HepG2 (cell line): ENCODE measurements around the gene CYP2W1. TPM values are rescaled to one million over a fixed set of nuclear protein-coding genes. Genes with fewer than 3 reads are reported as not detected.
A peak's percentile ranks its signal among the peaks of the same experiment; 100 is the strongest.

Source experiments
- ATF1 ChIP-seq: IDR thresholded peaks from 2 replicates; pipeline ENCODE4 v1.6.1; 2016; ENCODE audit warnings: mild to moderate bottlenecking, control low read depth
- BHLHE40 ChIP-seq: IDR thresholded peaks from 2 replicates; pipeline ENCODE4 v1.6.1; 2011; ENCODE audit warnings: low read length, improper control_type of control experiment
- CHD4 ChIP-seq: fragments of 200-600 bp; sonication (generic); IDR thresholded peaks from 2 replicates; pipeline ENCODE4 v1.7.0; 2017; ENCODE audit warnings: mild to moderate bottlenecking, low read length, borderline replicate concordance
- GTF2F1 ChIP-seq: fragments of 150-350 bp; IDR thresholded peaks from 2 replicates; pipeline ENCODE4 v1.6.1; 2014; ENCODE audit warnings: low read length
- HMG20B ChIP-seq: conservative IDR thresholded peaks from 2 replicates; pipeline ENCODE4 v1.6.1; 2016; ENCODE audit warnings: missing genetic modification reagents, missing compliant biosample characterization
- HNRNPUL1 ChIP-seq: fragments of 200-400 bp; formaldehyde crosslinking; IDR thresholded peaks from 2 replicates; pipeline ENCODE4 v1.6.1; 2017; ENCODE audit warnings: low read depth, mild to moderate bottlenecking, low read length, moderate library complexity
- KMT2B ChIP-seq: IDR thresholded peaks from 2 replicates; pipeline ENCODE4 v1.6.1; 2016; ENCODE audit warnings: missing genetic modification reagents, missing compliant biosample characterization
- NONO ChIP-seq, 2 experiments: fragments of 450-650 bp in 1 of 2; sonication (generic) in 1 of 2; formaldehyde crosslinking in 1 of 2; IDR thresholded peaks in 1 of 2; conservative IDR thresholded peaks in 1 of 2; 2 replicates each; pipeline versions ENCODE4 v1.6.1 to v1.8.0; 2017 to 2022; ENCODE audit warnings: mild to moderate bottlenecking in 1 of 2, missing genetic modification reagents in 1 of 2, moderate library complexity in 1 of 2
- NR3C1 ChIP-seq: sonication (generic); formaldehyde crosslinking; IDR thresholded peaks from 2 replicates; pipeline ENCODE4 v1.4.0; 2020; ENCODE audit warnings: missing genetic modification reagents
- SP1 ChIP-seq, 2 experiments: fragments of 450-650 bp in 1 of 2; sonication (generic) in 1 of 2; formaldehyde crosslinking in 1 of 2; IDR thresholded peaks; 2 replicates each; pipeline versions ENCODE4 v1.4.0 to v1.6.1; 2016 to 2020; ENCODE audit warnings: missing genetic modification reagents in 1 of 2
- ZMAT5 ChIP-seq: sonication (generic); formaldehyde crosslinking; IDR thresholded peaks from 2 replicates; pipeline ENCODE4 v1.5.0; 2020; ENCODE audit warnings: mild to moderate bottlenecking, low read depth, missing genetic modification reagents, borderline replicate concordance
- ZNF33B ChIP-seq: sonication (generic); formaldehyde crosslinking; IDR thresholded peaks from 2 replicates; pipeline ENCODE4 v1.5.1; 2020; ENCODE audit warnings: mild to moderate bottlenecking, missing genetic modification reagents
- ZNF350 ChIP-seq: sonication (generic); formaldehyde crosslinking; IDR thresholded peaks from 2 replicates; pipeline ENCODE4 v1.4.0; 2020; ENCODE audit warnings: mild to moderate bottlenecking, low read depth, missing genetic modification reagents, borderline replicate concordance
- ZNF557 ChIP-seq: sonication (generic); formaldehyde crosslinking; IDR thresholded peaks from 2 replicates; pipeline ENCODE4 v1.4.0; 2020; ENCODE audit warnings: missing genetic modification reagents
- ZNF672 ChIP-seq: sonication (generic); formaldehyde crosslinking; IDR thresholded peaks from 2 replicates; pipeline ENCODE4 v1.8.1; 2022; ENCODE audit warnings: missing genetic modification reagents
- ZNF788 ChIP-seq: sonication (generic); formaldehyde crosslinking; IDR thresholded peaks from 2 replicates; pipeline ENCODE4 v1.5.0; 2020; ENCODE audit warnings: mild to moderate bottlenecking, missing genetic modification reagents, borderline replicate concordance
- polyA plus RNA-seq, 8 experiments: library from polyadenylated mRNA; depleted of rRNA in 3 of 8; stranded (reverse) in 7 of 8; unstranded in 1 of 8; fragments of >200 nt; fragmentation: Illumina TruSeq in 4 of 8; extraction: Trizol in 4 of 8; gene quantifications; 2 replicates each; pipeline versions ENCODE4 v1.2.1 to v1.2.3, GENCODE V29; 2011 to 2016; ENCODE audit warnings: low read depth in 4 of 8, missing spikeins in 1 of 8, mixed read lengths in 1 of 8; ENCODE audit not compliant: insufficient read depth in 1 of 8
- total RNA-seq, 5 experiments: library from RNA; depleted of rRNA; stranded (reverse); fragments of >200 nt; fragmentation: Illumina TruSeq; extraction: Trizol; gene quantifications; 2 replicates each; pipeline ENCODE4 v1.2.3, GENCODE V29; 2016; ENCODE audit warnings: low read depth in 1 of 5
- TF ChIP-seq, protein P1 (sequence below): sonication (generic); formaldehyde crosslinking; IDR thresholded peaks from 2 replicates; pipeline ENCODE4 v1.8.0; 2022; ENCODE audit warnings: missing genetic modification reagents, mild to moderate bottlenecking, moderate library complexity, borderline replicate concordance
- TF ChIP-seq, protein P2 (sequence below): sonication (generic); formaldehyde crosslinking; IDR thresholded peaks from 2 replicates; pipeline ENCODE4 v1.4.0; 2020; ENCODE audit warnings: missing genetic modification reagents, mild to moderate bottlenecking, borderline replicate concordance
- TF ChIP-seq, protein P3 (sequence below): sonication (generic); formaldehyde crosslinking; IDR thresholded peaks from 2 replicates; pipeline ENCODE4 v1.8.0; 2023; ENCODE audit warnings: mild to moderate bottlenecking, missing genetic modification reagents
- TF ChIP-seq, protein P4 (sequence below): IDR thresholded peaks from 2 replicates; pipeline ENCODE4 v1.6.1; 2016; ENCODE audit warnings: missing biosample characterization, missing genetic modification reagents, low read depth

Gene CYP2W1
- total and polyA plus RNA-seq, 2 of the 13 experiments (the other 11 are each of a cell fraction or from before 2014, with no cell fraction given), result 19.5 to 31.7 TPM

DNA sequence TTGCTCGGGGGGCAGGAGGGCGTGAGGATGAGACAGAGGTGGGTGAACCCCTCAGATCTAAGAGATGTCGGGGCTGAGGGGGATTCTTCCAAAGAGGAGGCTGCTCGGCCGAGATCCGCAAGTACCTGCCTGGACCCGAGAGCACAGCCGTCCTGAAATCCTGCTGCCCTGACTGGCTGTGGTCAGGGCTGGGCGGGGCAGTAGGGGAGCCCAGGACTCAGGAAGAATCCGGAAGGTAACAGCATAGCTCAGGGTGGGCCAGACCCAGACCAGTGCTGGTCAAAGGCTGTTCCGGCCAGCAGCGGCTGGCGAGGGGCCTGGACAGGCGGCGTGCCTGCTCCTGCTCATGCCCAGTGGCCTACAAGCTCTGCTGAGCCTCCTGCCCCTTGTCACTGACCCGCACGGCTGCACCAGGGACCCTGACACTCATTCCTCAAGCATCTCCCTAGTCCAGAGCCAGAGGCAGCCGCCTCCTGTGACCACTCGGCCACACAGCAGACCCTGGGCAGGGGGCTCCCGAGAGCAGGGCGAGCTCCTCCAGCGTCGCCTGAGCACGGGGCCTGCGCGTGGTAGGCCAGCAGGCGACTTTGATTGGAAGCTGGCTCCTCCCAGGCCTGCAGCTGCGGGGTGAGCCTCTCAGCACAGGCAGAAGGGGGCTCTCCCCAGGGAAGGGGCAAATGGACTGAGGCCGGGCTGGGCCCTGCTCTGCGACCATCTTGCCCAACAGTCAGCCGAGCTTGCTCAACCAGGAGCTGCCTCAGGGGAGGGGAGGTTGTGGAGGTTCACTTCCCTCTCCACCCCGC is 25.4 kb upstream of the CYP2W1 start (continued):
- TF ChIP-seq ZNF33B (CRISPR knock-in tag), result peak; percentile 76; the same call in 1 of the 2 replicates
- peak; percentile 46; the same call in 1 of the 2 replicates for TF ChIP-seq KMT2B (CRISPR knock-in tag)
- TF ChIP-seq, protein P1, sequence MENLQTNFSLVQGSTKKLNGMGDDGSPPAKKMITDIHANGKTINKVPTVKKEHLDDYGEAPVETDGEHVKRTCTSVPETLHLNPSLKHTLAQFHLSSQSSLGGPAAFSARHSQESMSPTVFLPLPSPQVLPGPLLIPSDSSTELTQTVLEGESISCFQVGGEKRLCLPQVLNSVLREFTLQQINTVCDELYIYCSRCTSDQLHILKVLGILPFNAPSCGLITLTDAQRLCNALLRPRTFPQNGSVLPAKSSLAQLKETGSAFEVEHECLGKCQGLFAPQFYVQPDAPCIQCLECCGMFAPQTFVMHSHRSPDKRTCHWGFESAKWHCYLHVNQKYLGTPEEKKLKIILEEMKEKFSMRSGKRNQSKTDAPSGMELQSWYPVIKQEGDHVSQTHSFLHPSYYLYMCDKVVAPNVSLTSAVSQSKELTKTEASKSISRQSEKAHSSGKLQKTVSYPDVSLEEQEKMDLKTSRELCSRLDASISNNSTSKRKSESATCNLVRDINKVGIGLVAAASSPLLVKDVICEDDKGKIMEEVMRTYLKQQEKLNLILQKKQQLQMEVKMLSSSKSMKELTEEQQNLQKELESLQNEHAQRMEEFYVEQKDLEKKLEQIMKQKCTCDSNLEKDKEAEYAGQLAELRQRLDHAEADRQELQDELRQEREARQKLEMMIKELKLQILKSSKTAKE (CRISPR knock-in tag), result no peak; the same call in 1 of the 2 replicates
- TF ChIP-seq, protein P2, sequence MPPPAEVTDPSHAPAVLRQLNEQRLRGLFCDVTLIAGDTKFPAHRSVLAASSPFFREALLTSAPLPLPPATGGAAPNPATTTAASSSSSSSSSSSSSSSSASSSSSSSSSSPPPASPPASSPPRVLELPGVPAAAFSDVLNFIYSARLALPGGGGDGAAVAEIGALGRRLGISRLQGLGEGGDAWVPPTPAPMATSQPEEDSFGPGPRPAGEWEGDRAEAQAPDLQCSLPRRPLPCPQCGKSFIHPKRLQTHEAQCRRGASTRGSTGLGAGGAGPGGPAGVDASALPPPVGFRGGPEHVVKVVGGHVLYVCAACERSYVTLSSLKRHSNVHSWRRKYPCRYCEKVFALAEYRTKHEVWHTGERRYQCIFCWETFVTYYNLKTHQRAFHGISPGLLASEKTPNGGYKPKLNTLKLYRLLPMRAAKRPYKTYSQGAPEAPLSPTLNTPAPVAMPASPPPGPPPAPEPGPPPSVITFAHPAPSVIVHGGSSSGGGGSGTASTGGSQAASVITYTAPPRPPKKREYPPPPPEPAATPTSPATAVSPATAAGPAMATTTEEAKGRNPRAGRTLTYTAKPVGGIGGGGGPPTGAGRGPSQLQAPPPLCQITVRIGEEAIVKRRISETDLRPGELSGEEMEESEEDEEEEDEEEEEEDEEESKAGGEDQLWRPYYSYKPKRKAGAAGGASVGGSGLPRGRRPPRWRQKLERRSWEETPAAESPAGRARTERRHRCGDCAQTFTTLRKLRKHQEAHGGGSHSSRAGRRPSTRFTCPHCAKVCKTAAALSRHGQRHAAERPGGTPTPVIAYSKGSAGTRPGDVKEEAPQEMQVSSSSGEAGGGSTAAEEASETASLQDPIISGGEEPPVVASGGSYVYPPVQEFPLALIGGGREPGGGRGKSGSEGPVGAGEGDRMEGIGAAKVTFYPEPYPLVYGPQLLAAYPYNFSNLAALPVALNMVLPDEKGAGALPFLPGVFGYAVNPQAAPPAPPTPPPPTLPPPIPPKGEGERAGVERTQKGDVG (CRISPR knock-in tag), result peak; percentile 94; the same call in 1 of the 2 replicates
- no peak for TF ChIP-seq HNRNPUL1
- no peak for TF ChIP-seq NONO (IDR thresholded peaks at IDR 0.05)
- peak; percentile 51; the same call in 1 of the 2 replicates for TF ChIP-seq NONO (CRISPR knock-in tag; conservative IDR thresholded peaks at IDR 0.05)
- TF ChIP-seq HMG20B (CRISPR knock-in tag), result 0 out of 2 replicates have a peak, but pooled peaks have one; percentile 35
- no peak for TF ChIP-seq ZMAT5
- peak; percentile 87; the same call in 1 of the 2 replicates for TF ChIP-seq ZNF788 (CRISPR knock-in tag)
- no peak for TF ChIP-seq NR3C1 (CRISPR knock-in tag)
- TF ChIP-seq, protein P3, sequence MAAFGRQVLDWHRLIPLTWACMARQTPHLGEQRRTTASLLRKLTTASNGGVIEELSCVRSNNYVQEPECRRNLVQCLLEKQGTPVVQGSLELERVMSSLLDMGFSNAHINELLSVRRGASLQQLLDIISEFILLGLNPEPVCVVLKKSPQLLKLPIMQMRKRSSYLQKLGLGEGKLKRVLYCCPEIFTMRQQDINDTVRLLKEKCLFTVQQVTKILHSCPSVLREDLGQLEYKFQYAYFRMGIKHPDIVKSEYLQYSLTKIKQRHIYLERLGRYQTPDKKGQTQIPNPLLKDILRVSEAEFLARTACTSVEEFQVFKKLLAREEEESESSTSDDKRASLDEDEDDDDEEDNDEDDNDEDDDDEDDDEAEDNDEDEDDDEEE (CRISPR knock-in tag), result peak; percentile 98
- TF ChIP-seq SP1 (IDR thresholded peaks at IDR 0.05), result no peak
- TF ChIP-seq SP1 (CRISPR knock-in tag; IDR thresholded peaks at IDR 0.05), result peak; percentile 56
- no peak for TF ChIP-seq CHD4
- TF ChIP-seq ZNF350 (CRISPR knock-in tag), result peak; percentile 90
- no peak for TF ChIP-seq BHLHE40
- TF ChIP-seq ZNF557 (CRISPR knock-in tag), result peak; percentile 78; the same call in 1 of the 2 replicates
- TF ChIP-seq, protein P4, sequence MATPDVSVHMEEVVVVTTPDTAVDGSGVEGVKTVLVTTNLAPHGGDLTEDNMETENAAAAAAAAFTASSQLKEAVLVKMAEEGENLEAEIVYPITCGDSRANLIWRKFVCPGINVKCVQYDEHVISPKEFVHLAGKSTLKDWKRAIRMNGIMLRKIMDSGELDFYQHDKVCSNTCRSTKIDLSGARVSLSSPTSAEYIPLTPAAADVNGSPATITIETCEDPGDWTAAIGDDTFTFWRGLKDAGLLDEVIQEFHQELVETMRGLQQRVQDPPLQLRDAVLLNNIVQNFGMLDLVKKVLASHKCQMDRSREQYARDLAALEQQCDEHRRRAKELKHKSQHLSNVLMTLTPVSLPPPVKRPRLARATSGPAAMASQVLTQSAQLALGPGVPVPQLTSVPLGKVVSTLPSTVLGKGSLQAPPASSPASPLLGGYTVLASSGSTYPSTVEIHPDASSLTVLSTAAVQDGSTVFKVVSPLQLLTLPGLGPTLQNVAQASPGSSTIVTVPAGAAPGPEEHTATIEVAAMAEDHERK (CRISPR knock-in tag), result no peak
- no peak for TF ChIP-seq GTF2F1
- no peak for TF ChIP-seq ATF1
- TF ChIP-seq ZNF672 (CRISPR knock-in tag), result no peak
